ENCODE data around the gene SYT6. TPM values are rescaled to one million over a fixed set of nuclear protein-coding genes. Genes with fewer than 3 reads are reported as not detected.

The SYT6 gene, protein sequence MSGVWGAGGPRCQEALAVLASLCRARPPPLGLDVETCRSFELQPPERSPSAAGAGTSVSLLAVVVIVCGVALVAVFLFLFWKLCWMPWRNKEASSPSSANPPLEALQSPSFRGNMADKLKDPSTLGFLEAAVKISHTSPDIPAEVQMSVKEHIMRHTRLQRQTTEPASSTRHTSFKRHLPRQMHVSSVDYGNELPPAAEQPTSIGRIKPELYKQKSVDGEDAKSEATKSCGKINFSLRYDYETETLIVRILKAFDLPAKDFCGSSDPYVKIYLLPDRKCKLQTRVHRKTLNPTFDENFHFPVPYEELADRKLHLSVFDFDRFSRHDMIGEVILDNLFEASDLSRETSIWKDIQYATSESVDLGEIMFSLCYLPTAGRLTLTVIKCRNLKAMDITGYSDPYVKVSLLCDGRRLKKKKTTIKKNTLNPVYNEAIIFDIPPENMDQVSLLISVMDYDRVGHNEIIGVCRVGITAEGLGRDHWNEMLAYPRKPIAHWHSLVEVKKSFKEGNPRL
- under 1 TPM in 1 of 3 donors, not detected in 2; 0.13 TPM for total RNA-seq
- not detected for total RNA-seq (2013)

- H3K9me3 Mint-ChIP-seq, result no peaks in the 10 kb centered on the region
- H3K27ac ChIP-seq (ENCODE audit: low read length), result no peak within 1 kb of the TSS
- ATAC-seq (peak; percentile 37 to 48 (median 39)), DNase-seq (peak in 1 of 2 donors; percentile 14)
- H3K4me1 Mint-ChIP-seq, result peaks cover 11 to 30% of the 10 kb centered on the region in 2 donors
- peaks cover 47% of the 10 kb centered on the region for H3K27me3 ChIP-seq (ENCODE audit: control insufficient read depth, insufficient read depth, low read length)
- H3K4me1 ChIP-seq (ENCODE audit: control insufficient read depth, insufficient read depth, low read length), result peaks cover 27% of the 10 kb centered on the region
- peak within 1 kb of the TSS; percentile 77 for H3K4me3 Mint-ChIP-seq
- WGBS (ENCODE audit: insufficient coverage), result 4% methylated on average over 70 of the region's 70 CpGs
- peak within 1 kb of the TSS in 1 of 2 donors; percentile 42 for H3K27ac Mint-ChIP-seq
- intact Hi-C loops (cut with micrococcal nuclease), result no loop called here
- no peak for TF ChIP-seq CTCF (IDR thresholded peaks at IDR 0.05)
- H3K4me3 ChIP-seq (ENCODE audit: low read length), result peak within 1 kb of the TSS; percentile 16
- H3K36me3 Mint-ChIP-seq, result no peaks in the 10 kb centered on the region
- H3K27me3 Mint-ChIP-seq (ENCODE audit: low read depth in 2 of 2), result peaks cover 54 to 62% of the 10 kb centered on the region in 2 donors
- H3K36me3 ChIP-seq (ENCODE audit: control insufficient read depth, insufficient read depth, low read length), result no peaks in the 10 kb centered on the region
- H3K9me3 ChIP-seq (ENCODE audit: control insufficient read depth, insufficient read depth, low read length), result no peaks in the 10 kb centered on the region
Observed at GRCh38 chr1:114153261-114154145, at the start of gene SYT6. Gene SYT6 (minus strand): TSS chr1:114153869. CDS start chr1:114153772, 97 bp downstream.

DNA sequence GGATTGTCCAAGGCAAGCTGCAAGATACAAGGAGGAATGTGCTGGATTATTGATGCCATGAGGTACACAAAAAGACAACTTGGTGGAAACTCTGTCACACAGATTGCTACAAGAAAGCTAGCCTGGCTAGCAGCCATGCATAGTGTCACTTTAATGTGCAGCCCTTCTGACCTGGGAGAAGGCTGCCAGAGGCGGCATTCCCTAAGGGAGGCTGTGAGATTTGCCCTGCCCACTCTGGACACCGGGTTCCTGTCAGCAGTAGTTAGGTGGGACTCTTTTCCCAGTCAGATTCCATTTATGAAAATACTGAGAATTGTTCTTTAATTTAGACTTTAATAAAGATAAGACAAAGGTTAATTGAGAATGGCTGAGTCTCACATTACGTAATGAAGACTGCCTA, 47.8 kb upstream of the SYT6 start:
- Histone ChIP-seq H3K36me3 (ENCODE audit: control insufficient read depth, insufficient read depth, low read length) (no peaks in the 10 kb centered on the region), H3K4me3 (ENCODE audit: low read length) (no peak overlapping the region), H3K27me3 (ENCODE audit: control insufficient read depth, insufficient read depth, low read length) (peaks cover 13% of the 10 kb centered on the region), H3K27ac (ENCODE audit: low read length) (no peak overlapping the region), H3K4me1 (ENCODE audit: control insufficient read depth, insufficient read depth, low read length) (peaks cover 3% of the 10 kb centered on the region), H3K9me3 (ENCODE audit: control insufficient read depth, insufficient read depth, low read length) (no peaks in the 10 kb centered on the region)
- peaks cover 46 to 90% of the 10 kb centered on the region in 2 donors for H3K27me3 Mint-ChIP-seq (ENCODE audit: low read depth in 2 of 2)
- no peaks in the 10 kb centered on the region for H3K36me3 Mint-ChIP-seq
- no peak for TF ChIP-seq CTCF (IDR thresholded peaks at IDR 0.05)
- no peak overlapping the region for H3K27ac Mint-ChIP-seq
- no peaks in the 10 kb centered on the region for H3K9me3 Mint-ChIP-seq
- WGBS (ENCODE audit: insufficient coverage), result 77% methylated on average over 3 of the region's 3 CpGs
- peaks cover 19 to 22% of the 10 kb centered on the region in 2 donors for H3K4me1 Mint-ChIP-seq
- intact Hi-C loops (cut with micrococcal nuclease), result no loop called here
- ATAC-seq, result no peak
- H3K4me3 Mint-ChIP-seq, result no peak overlapping the region
- DNase-seq, result no peak

GRCh38 chr1:114199017-114199594, 45.4 kb upstream of the SYT6 start:
- Histone ChIP-seq H3K9me3 (ENCODE audit: control insufficient read depth, insufficient read depth, low read length) (no peaks in the 10 kb centered on the region), H3K27ac (ENCODE audit: low read length) (no peak overlapping the region), H3K4me3 (ENCODE audit: low read length) (no peak overlapping the region), H3K27me3 (ENCODE audit: control insufficient read depth, insufficient read depth, low read length) (peaks cover 19% of the 10 kb centered on the region), H3K36me3 (ENCODE audit: control insufficient read depth, insufficient read depth, low read length) (no peaks in the 10 kb centered on the region), H3K4me1 (ENCODE audit: control insufficient read depth, insufficient read depth, low read length) (no peaks in the 10 kb centered on the region)
- ATAC-seq (no peak), DNase-seq (no peak)
- intact Hi-C loops (cut with micrococcal nuclease), result no loop called here
- Mint-ChIP-seq H3K27ac (no peak overlapping the region), H3K4me1 (peaks cover 10 to 11% of the 10 kb centered on the region in 2 donors), H3K36me3 (peaks cover 15% of the 10 kb centered on the region), H3K4me3 (no peak overlapping the region), H3K27me3 (ENCODE audit: low read depth in 2 of 2) (peaks cover 54 to 97% of the 10 kb centered on the region in 2 donors), H3K9me3 (no peaks in the 10 kb centered on the region)
- 100% methylated on average over 3 of the region's 3 CpGs for WGBS (ENCODE audit: insufficient coverage)
- no peak for TF ChIP-seq CTCF (IDR thresholded peaks at IDR 0.05)

Measured in natural killer cell (primary cell).